HG03354 (cell line): ENCODE results near the gene STK31.
"Not testable (repeated sequence)": the region's sequence is repeated elsewhere in the genome, so short reads cannot be mapped to it uniquely, and the experiment has no call there.

Source experiments
- ATAC-seq: cut with Tn5 transposase; IDR thresholded peaks from one replicate; pipeline ENCODE4 v1.9.1; 2021; ENCODE audit warnings: mild to moderate bottlenecking; ENCODE audit not compliant: unreplicated experiment, poor library complexity, severe bottlenecking

Gene STK31

DNA sequence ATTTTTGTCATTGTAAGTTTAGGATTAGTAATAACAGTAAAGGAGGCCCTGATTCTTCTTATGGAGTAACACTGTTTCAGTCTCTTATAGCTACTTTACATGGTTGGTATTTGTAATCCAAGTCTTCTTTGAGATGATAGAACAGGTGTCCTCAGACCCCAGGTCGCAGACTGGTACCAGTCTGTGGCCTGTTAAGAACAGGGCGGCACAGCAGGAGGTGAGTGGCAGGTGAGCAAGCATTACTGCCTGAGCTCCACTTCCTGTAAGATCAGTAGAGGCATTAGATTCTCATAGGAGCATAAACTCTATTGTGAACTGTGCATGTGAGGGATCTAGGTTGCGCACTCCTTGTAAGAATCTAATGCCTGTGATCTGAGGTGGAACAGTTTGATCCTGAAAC lies 77.3 kb downstream of the STK31 start:
- no peak for ATAC-seq

- no peak for ATAC-seq
Observed at GRCh38 chr7:23788843-23789242, 78.8 kb downstream of the STK31 start.

GRCh38 chr7:23791721-23792120 lies 81.7 kb downstream of the STK31 start:
- ATAC-seq, result no peak

DNA sequence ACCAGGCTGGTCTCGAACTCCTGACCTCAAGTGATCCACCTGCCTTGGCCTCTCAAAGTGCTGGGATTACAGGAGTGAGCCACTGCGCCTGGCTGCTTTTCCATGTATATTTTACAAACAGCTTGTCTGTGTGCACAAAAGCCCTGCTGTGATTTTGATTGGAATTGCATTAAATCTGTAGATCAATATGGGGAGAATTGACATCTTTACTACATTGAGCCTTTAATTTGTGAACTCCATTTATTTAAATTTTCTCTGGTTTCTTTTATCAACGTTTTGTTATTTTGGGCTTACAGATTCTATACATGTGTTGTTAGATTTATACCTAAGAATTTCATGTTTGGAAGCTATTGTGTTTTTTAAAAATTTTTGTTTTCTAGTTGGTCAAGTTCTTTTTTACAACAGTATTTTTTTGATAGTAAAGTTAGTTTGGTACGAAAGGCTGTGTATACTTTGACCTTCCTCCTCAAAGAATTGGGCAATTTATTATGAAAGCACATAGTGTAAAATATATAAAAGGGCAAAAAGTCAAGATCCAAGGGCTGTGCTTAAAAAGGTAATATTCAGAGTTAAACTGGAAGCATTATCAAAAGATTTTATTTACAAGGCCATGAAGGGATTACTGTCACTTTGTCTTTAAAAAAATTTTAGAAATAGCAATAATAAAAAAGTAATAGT lies 92.8 kb downstream of the STK31 start:
- ATAC-seq, result no peak

GRCh38 chr7:23804707-23805106 lies 94.7 kb downstream of the STK31 start:
- no peak for ATAC-seq

DNA sequence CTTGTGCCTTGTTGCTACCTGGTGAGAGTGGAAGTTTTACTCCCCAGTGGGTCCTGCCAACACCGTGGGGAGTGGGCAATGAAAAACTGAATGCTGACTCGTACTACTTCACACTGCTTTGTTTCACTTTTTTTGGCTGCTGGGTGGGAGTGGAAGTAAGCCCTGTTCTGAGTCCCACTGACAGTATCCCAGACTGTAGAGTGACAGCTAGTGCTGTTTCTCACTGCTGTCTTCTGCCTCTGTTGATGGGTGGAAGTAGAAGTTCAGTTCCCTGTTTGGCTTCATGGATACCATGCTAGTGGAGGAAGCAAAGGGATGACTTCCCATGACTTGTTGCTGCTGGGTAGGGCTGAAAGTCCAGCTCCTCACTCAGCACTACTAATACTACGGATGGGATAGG lies 98.4 kb downstream of the STK31 start:
- ATAC-seq, result no peak

DNA sequence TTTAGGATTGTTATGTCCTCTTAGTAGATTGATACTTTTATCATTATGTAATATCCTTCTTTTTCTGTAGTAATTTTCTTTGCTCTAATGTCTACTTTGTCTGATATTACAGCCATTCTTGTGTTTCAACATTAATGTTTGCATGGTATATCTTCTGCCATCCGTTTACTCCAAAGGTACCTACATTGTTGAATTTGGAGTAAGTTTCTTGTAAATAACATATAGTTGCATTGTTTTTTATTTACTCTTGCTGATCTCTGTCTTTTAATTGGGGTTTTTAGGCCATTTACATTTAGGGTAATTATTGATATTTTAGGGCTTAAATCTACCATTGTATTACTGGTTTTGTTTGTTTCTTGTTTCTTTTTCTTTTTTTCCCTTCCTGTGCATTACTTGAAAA lies 100.1 kb downstream of the STK31 start:
- ATAC-seq, result no peak

DNA sequence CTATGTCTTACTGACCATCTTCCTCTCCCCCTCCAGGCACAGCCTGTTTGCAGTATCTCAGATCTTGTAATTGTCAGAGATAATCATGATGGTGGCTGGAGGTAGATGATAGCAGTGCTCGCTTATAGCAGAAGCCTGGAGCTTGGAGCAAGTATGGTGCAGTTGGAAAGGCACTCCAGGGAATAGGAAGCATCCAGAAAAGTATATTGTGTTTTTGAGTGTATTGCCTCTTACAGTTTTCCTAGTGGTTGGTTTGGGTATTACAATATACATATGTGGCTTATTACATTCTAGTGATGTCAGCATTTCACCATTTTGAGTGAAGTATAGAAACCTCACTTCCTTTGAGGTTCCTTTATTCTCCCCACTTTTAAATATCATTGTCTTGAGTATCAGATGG lies 101.5 kb downstream of the STK31 start:
- ATAC-seq, result no peak

- ATAC-seq, result not testable (repeated sequence)
Observed at GRCh38 chr7:23828125-23828524, 118.1 kb downstream of the STK31 start.

DNA sequence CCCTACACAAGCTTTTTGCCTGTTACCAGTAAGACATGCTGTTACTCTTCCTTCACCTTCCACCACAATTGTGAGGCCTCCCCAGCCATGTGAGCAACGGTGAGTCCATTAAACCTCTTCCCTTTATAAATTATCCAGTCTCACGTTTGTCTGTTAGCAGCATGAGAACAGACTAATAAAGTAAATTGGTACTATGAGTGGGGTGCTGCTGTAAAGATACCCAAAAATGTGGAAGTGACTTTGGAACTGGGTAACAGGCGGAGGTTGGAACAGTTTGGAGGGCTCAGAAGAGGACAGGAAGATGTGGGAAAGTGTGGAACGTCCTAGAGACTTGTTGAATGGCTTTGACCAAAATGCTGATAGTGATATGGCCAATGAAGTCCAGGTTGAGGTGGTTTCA lies 122.7 kb downstream of the STK31 start:
- ATAC-seq, result not testable (repeated sequence)

GRCh38 chr7:23833405-23833804 lies 123.4 kb downstream of the STK31 start:
- no peak for ATAC-seq

DNA sequence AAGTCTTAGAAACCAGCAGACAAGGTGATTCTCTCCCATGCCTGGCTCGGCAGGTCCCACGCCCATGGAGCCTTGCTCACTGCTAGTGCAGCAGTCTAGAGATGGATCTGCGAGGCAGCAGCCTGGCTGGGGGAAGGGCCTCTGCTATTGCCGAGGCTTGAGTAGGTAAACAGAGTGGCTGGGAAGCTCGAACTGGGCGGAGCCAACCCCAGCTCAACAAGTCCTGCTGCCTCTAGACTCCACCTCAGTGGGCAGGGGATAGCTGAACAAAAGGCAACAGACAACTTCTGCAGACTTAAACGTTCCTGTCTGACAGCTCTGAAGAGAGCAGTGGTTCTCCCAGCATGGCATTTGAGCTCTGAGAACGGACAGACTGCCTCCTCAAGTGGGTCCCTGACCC lies 134.8 kb downstream of the STK31 start:
- not testable (repeated sequence) for ATAC-seq

DNA sequence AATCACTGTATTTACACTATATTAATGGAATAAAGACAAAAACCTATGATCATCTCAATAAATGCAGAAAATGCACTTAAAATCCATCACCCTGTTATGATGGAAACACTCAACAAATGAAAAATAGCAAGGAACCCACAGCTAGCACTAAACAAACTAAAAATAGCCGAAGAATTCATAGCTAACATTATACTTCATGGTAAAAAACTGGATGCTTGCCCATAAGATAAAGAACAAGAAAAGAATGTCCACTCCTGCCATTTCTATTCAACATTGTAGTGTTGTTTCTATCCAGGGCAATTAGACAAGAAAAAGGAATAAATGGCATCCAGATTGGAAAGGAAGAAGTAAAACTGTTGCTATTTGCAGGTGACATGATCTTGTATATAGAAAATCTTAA lies 142.1 kb downstream of the STK31 start:
- ATAC-seq, result no peak

GRCh38 chr7:23852988-23853387 lies 143.0 kb downstream of the STK31 start:
- ATAC-seq, result no peak

DNA sequence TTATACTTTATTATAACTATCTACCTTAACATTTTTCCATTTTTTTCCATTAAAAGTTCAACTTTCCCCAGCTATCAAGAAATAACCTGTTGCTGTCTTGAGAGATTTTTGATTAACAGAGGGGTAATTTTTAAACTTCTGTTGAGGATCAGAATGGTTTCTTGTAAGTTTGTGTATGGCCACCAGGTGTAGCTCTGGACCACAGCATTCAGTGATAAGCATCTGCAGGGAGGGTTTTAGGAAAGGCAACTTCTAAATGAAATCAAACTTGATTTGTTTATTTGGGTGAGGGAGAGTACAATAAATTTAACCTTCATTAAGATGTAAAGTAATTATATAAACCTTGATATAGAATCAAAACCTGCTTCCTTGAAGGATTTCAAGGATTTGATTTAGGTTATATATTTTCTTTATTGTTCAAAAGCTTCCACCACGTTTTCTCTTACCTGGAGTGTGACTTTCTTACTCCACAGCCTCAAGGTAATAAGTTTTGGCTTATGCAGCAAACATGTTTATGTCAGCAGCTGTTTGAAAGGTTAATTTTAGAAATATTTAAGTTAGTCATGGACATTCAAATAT lies 153.3 kb downstream of the STK31 start:
- ATAC-seq, result no peak

DNA sequence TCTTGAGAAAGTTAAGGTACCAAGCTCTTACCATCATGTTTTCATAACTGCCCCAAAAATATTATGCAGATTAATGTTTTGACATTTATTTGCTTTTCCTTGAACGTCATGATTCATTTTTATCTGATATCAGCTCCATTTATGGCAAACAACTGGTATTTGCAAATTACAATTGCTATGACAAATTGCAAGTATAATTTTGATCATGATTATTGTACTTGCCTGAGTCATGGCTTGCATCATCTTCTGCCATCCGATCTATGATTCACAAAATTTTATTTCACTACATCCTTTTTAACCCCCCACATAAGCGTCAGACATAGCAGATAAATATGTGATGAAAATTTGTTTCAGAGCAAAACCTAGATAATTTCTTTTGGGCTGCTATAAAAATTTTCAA lies 155.0 kb downstream of the STK31 start:
- ATAC-seq, result no peak

GRCh38 chr7:23873306-23873705 lies 163.3 kb downstream of the STK31 start:
- ATAC-seq, result no peak

- not testable (repeated sequence) for ATAC-seq
Observed at GRCh38 chr7:23876526-23876925, 166.5 kb downstream of the STK31 start.
